ENCODE measurements around the gene GREM2. TPM values are rescaled to one million over a fixed set of nuclear protein-coding genes. Genes with fewer than 3 reads are reported as not detected.

GREM2 gene
- total RNA-seq, 2 donors from 2014 or later, result 7.8 to 10.9 TPM

GRCh38 chr1:240602189-240602588 is 9.8 kb downstream of the GREM2 start:
- Histone ChIP-seq H3K27ac (ENCODE audit: low read depth, low read length) (no peak overlapping the region), H3K27me3 (ENCODE audit: control insufficient read depth, insufficient read depth, low read length, poor library complexity, severe bottlenecking) (no peaks in the 10 kb centered on the region), H3K9me3 (ENCODE audit: control insufficient read depth, low read length) (no peaks in the 10 kb centered on the region), H3K4me1 (ENCODE audit: control insufficient read depth, insufficient read depth, low read length) (peaks cover 6% of the 10 kb centered on the region), H3K9ac (ENCODE audit: extremely low read depth, low read length, poor library complexity, severe bottlenecking) (no peak overlapping the region), H3K36me3 (ENCODE audit: control insufficient read depth, insufficient read depth, low read length) (peaks cover 41% of the 10 kb centered on the region), H3K4me3 (ENCODE audit: low read length) (no peak overlapping the region)
- Mint-ChIP-seq H3K4me3 (no peak overlapping the region), H3K27me3 (ENCODE audit: insufficient read depth) (no peaks in the 10 kb centered on the region), H3K4me1 (peaks cover 18% of the 10 kb centered on the region), H3K36me3 (ENCODE audit: low read depth) (peaks cover 28% of the 10 kb centered on the region), H3K27ac (no peak overlapping the region), H3K9me3 (no peaks in the 10 kb centered on the region)
- no peak for DNase-seq
- TF ChIP-seq CTCF (conservative IDR thresholded peaks at IDR 0.05), result peak; percentile 47
- WGBS, 2 experiments (ENCODE audit: insufficient coverage in 1 of 2, insufficient read length in 1 of 2), result 92 to 93% methylated on average over 2 of the region's 2 CpGs

- Mint-ChIP-seq H3K4me1 (peaks cover 27% of the 10 kb centered on the region), H3K27me3 (ENCODE audit: insufficient read depth) (no peaks in the 10 kb centered on the region), H3K4me3 (no peak overlapping the region), H3K27ac (no peak overlapping the region), H3K36me3 (ENCODE audit: low read depth) (peaks cover 28% of the 10 kb centered on the region), H3K9me3 (no peaks in the 10 kb centered on the region)
- peaks cover 49% of the 10 kb centered on the region for H3K36me3 ChIP-seq (ENCODE audit: control insufficient read depth, insufficient read depth, low read length)
- no peak overlapping the region for H3K27ac ChIP-seq (ENCODE audit: low read depth, low read length)
- no peaks in the 10 kb centered on the region for H3K9me3 ChIP-seq (ENCODE audit: control insufficient read depth, low read length)
- no peak overlapping the region for H3K9ac ChIP-seq (ENCODE audit: extremely low read depth, low read length, poor library complexity, severe bottlenecking)
- no peak overlapping the region for H3K4me3 ChIP-seq (ENCODE audit: low read length)
- no peaks in the 10 kb centered on the region for H3K27me3 ChIP-seq (ENCODE audit: control insufficient read depth, insufficient read depth, low read length, poor library complexity, severe bottlenecking)
- no peak for DNase-seq
- no peak for TF ChIP-seq CTCF (conservative IDR thresholded peaks at IDR 0.05)
- peaks cover 12% of the 10 kb centered on the region for H3K4me1 ChIP-seq (ENCODE audit: control insufficient read depth, insufficient read depth, low read length)
- WGBS, 2 experiments (ENCODE audit: insufficient coverage in 1 of 2, insufficient read length in 1 of 2), result 78 to 83% methylated on average over 5 to 6 of the region's 6 CpGs
These were observed 12.1 kb downstream of the GREM2 start for GRCh38 chr1:240599830-240600229.

- H3K4me3 ChIP-seq (ENCODE audit: low read length), result no peak overlapping the region
- no peak overlapping the region for H3K27ac ChIP-seq (ENCODE audit: low read depth, low read length)
- Mint-ChIP-seq H3K4me3 (no peak overlapping the region), H3K27ac (no peak overlapping the region), H3K4me1 (peaks cover 27% of the 10 kb centered on the region), H3K27me3 (ENCODE audit: insufficient read depth) (no peaks in the 10 kb centered on the region), H3K36me3 (ENCODE audit: low read depth) (peaks cover 28% of the 10 kb centered on the region), H3K9me3 (no peaks in the 10 kb centered on the region)
- peaks cover 50% of the 10 kb centered on the region for H3K36me3 ChIP-seq (ENCODE audit: control insufficient read depth, insufficient read depth, low read length)
- no peaks in the 10 kb centered on the region for H3K27me3 ChIP-seq (ENCODE audit: control insufficient read depth, insufficient read depth, low read length, poor library complexity, severe bottlenecking)
- DNase-seq, result no peak
- H3K4me1 ChIP-seq (ENCODE audit: control insufficient read depth, insufficient read depth, low read length), result peaks cover 12% of the 10 kb centered on the region
- no peak for TF ChIP-seq CTCF (conservative IDR thresholded peaks at IDR 0.05)
- H3K9ac ChIP-seq (ENCODE audit: extremely low read depth, low read length, poor library complexity, severe bottlenecking), result no peak overlapping the region
- 95 to 100% methylated on average over 2 to 3 of the region's 3 CpGs for WGBS, 2 experiments (ENCODE audit: insufficient coverage in 1 of 2, insufficient read length in 1 of 2)
- no peaks in the 10 kb centered on the region for H3K9me3 ChIP-seq (ENCODE audit: control insufficient read depth, low read length)
These were observed 12.7 kb downstream of the GREM2 start for GRCh38 chr1:240599299-240599698.
